ENCODE data around the gene APBB1. TPM values are rescaled to one million over a fixed set of nuclear protein-coding genes. Genes with fewer than 3 reads are reported as not detected.

Gene APBB1
- total RNA-seq, result 10 to 100 TPM; 54.0 to 85.6 TPM

DNA sequence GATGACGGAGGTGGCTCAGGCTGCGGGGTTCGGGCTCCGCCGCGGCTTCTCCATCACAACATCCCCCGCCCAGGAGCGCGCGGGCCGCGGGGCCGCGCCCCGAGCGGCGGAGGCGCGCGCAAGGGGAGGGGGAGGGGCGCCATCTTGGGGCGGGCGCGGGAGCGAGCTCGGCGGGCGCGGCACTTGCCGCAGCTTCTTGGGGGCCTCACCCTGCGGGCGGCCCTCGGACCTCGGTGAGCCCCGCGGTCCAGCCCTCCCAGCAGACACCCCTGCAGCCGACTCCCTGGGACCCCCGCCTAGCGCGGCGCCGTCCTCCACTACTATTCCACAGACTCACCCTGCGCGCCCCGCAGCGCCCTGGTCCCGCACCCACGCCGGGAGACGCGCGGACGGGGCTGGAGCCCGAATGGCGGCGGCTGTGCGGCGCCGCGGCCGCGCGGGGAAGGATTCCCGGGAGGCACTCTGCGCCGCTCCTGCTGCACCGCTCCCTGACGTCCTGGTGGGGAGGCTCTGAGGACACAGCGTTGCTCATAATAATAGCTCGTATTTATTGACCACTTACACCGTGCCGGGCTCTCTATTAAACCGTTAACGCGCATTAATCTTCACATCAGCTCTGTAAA lies at the start of gene APBB1:
APBB1 (minus strand) TSS at position 86 of the 623 bp plus-strand sequence. CDS start 7,747 bp downstream, outside the sequence.

DNA sequence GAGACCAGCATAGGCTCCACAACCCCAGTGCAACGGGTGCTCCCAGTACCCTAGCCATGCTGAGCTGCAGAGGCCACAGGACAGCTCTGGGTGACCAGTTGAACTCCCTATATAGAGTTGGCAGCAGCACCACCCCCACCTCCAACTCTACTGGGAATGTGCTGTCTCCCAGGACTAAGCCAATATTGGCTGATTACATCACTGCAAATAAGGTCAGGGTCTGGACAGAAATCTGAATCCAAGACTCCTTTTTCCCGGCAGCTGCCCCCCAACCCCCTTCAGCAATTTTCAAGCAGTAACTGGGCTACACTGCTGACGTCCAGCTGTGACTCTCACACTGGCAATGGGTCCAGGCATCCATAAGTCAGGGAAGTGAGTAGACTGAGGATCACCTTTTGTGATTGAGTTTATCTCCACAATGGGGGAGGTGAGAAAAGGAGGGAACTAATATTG lies 22.0 kb upstream of the APBB1 start, which contains the start of gene HPX:
HPX (minus strand) TSS at position 82 of the 453 bp plus-strand sequence; CDS start at position 58, 24 bp downstream.

DNA sequence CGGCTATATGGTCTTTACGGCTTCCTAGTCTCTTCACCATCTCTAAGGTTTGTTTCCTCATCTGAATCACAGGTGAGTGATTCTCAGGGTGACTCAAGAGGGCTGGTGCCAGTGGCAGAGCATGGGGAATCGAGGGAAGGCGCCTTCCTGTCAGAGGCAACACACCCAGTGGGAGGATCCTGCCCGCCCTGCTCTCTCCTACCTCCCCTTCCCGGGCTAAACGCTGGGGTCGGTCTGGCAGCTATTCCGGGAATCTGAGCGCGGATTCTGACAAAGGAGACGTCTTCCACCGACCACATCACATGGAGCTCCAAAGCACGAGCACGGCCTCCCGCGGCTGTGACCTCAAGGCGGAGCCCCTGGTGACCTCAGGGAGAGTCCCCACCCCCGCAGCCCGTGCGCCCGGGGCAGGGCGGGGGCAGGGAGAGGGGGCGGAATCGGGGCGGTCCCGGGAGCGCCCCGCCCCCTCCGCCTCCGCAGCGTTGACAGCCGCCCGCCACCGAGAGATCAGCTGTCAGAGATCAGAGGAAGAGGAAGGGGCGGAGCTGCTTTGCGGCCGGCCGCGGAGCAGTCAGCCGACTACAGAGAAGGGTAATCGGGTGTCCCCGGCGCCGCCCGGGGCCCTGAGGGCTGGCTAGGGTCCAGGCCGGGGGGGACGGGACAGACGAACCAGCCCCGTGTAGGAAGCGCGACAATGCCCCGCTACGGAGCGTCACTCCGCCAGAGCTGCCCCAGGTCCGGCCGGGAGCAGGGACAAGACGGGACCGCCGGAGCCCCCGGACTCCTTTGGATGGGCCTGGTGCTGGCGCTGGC lies 28.8 kb downstream of the APBB1 start, which contains the start of gene SMPD1:
SMPD1 (plus strand) TSS at position 570 of the 813 bp plus-strand sequence; CDS start at position 695, 125 bp downstream.

Other genes starting within 250 kb of the APBB1 start
- gene OR52B2, start 248.8 kb downstream of the APBB1 start, total RNA-seq, result not detected
- not detected for gene OR52W1, start 219.9 kb downstream of the APBB1 start, total RNA-seq
- gene C11orf42, start 213.5 kb downstream of the APBB1 start, total RNA-seq, result not detected
- gene FHIP1B, start 184.5 kb downstream of the APBB1 start, total RNA-seq, result 10 to 100 TPM; 14.7 to 21.3 TPM
- under 1 TPM in 1 of 2 donors, not detected in 1; under 0.01 TPM for gene CNGA4, start 180.0 kb downstream of the APBB1 start, total RNA-seq
- not detected for gene CCKBR, start 159.3 kb downstream of the APBB1 start, total RNA-seq
- gene CAVIN3, start 98.6 kb downstream of the APBB1 start, total RNA-seq, result 100 to 1,000 TPM; 196 to 200 TPM
- 10 to 100 TPM; 36.3 to 68.8 TPM for gene SMPD1, start 28.6 kb downstream of the APBB1 start, total RNA-seq
- gene HPX, start 21.9 kb upstream of the APBB1 start, total RNA-seq, result 1 to 10 TPM in 1 of 2 donors, under 1 TPM in 1; 0.34 to 1.3 TPM
- 10 to 100 TPM; 29.3 to 31.3 TPM for gene TRIM3, start 54.8 kb upstream of the APBB1 start, total RNA-seq
- 10 to 100 TPM; 60.6 to 60.9 TPM for gene ARFIP2, start 62.2 kb upstream of the APBB1 start, total RNA-seq
- gene TIMM10B, start 62.4 kb upstream of the APBB1 start, total RNA-seq, result 10 to 100 TPM; 59.5 to 65.9 TPM
- gene DNHD1, start 78.2 kb upstream of the APBB1 start, total RNA-seq, result 10 to 100 TPM in 1 of 2 donors, 1 to 10 TPM in 1; 8.7 to 13.1 TPM
- 10 to 100 TPM; 12.7 to 14.0 TPM for gene RRP8, start 184.5 kb upstream of the APBB1 start, total RNA-seq
- 100 to 1,000 TPM; 151 to 152 TPM for gene ILK, start 184.7 kb upstream of the APBB1 start, total RNA-seq
- 10 to 100 TPM; 21.7 to 39.6 TPM for gene TAF10, start 193.1 kb upstream of the APBB1 start, total RNA-seq
- gene TPP1, start 200.3 kb upstream of the APBB1 start, total RNA-seq, result 100 to 1,000 TPM; 213 to 236 TPM
- 1 to 10 TPM; 1.0 to 4.0 TPM for gene DCHS1, start 236.7 kb upstream of the APBB1 start, total RNA-seq

Measured in melanocyte of skin (primary cell).